NCI-H526 (cell line): ENCODE measurements around the gene IRF7.
A peak's percentile ranks its signal among the peaks of the same experiment; 100 is the strongest.

Experiments used
- DNase-seq, 2 experiments: peaks; one replicate each; lab custom pipeline; 2025; lab: John Stamatoyannopoulos, UW

The IRF7 gene

DNA sequence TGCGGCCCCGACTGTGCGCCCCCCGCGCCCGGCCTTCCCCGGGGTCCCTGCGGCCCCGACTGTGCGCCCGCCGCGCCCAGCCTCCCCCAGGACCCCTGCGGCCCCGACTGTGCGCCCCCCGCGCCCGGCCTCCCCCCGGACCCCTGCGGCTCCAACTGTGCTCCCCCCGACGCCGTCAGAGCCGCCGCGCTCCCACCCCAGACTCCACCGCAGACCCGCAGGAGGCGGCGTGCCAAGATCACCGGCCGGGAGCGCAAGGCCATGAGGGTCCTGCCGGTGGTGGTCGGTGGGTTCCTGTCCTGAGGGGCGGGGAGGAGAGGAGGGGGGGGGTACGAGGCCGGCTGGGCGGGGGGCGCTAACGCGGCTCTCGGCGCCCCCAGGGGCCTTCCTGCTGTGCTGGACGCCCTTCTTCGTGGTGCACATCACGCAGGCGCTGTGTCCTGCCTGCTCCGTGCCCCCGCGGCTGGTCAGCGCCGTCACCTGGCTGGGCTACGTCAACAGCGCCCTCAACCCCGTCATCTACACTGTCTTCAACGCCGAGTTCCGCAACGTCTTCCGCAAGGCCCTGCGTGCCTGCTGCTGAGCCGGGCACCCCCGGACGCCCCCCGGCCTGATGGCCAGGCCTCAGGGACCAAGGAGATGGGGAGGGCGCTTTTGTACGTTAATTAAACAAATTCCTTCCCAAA, 24.4 kb upstream of the IRF7 start:
- DNase-seq: no peak

DNA sequence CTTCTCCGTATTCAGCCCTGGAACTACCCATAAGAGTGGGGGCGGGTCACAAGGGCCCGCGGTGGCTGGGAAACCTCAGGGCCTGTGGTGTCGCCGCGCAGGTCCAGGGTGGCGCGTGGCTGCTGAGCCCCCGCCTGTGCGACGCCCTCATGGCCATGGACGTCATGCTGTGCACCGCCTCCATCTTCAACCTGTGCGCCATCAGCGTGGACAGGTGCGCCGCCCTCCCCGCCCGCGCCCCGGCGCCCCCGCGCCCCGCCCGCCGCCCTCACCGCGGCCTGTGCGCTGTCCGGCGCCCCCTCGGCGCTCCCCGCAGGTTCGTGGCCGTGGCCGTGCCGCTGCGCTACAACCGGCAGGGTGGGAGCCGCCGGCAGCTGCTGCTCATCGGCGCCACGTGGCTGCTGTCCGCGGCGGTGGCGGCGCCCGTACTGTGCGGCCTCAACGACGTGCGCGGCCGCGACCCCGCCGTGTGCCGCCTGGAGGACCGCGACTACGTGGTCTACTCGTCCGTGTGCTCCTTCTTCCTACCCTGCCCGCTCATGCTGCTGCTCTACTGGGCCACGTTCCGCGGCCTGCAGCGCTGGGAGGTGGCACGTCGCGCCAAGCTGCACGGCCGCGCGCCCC, 23.7 kb upstream of the IRF7 start:
- no peak for DNase-seq

DNA sequence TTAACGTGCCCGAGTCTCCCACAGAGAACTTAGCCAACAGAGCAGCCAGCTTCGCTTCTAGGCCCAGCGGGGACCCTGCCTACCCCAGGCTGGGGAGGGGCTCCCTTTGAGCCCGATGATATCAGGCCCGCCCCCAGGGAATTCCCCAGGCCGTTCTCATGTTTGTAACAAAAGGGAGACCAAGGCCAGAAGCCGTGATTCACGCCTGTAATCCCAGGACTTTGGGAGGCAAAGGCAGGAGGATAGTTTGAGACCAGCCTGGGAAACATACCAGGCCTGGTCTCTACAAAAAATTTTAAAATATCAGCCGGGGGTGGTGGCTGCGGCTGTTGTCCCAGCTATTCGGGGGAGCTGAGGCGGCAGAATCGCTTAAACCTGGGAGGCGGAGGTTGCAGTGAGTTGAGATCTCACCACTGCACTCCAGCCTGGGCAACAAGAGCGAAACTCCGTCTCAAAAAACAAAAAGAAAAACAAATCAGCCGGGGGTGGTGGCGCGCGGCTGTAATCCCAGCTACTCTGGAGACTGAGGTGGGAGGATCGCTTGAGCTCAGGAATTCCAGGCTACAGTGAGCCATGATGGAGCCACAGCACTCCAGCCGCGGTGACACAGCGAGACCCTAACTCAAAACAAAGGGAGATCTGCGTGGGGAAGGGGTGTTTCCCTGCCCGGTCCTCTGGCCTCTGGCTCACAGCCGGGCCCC, 23.0 kb upstream of the IRF7 start:
- no peak for DNase-seq

DNA sequence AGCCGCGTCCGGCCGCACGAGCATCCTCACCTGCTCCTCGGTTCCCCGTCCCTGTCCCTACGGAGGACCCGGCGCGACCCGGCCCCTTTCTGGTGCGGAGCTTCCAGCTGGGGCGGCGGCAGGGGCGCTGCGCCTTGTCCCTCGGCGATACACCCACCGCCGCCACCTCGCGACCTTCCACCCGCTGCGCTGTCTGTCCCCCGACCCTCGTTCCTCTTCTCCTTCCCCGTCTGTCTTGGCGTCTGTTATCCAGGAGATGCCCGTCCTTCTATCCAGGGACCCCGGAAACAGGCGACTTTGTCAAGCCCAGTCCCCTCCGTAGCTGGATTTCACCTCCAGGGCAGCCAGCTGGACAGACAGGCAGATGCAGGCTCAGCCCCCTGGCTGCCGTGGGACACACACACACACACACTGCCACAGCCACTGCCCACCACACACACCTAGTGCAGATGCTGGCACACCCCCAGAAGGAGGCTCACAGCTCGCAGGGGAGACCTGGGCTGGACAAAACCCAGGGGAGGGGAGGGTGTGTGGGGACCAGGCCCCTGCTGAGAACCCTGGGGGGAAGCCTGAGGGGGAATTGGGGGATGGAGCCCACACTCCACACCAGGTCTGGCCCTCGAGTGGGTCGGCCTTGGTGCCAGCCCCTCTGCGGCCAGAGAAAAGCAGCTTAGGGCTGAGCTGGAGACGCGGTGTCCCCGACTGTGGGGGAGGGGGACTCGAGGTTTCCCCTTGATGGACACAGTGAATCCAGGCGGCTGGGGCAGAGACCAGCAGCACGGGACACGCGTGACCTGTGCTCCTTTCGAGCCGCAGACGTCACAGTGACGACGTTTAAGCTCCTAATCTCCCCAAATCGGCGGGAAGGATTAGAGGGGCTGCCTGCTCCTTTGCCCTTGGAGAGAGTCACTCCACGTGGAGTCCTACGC, 22.1 kb upstream of the IRF7 start:
- DNase-seq: no peak

DNA sequence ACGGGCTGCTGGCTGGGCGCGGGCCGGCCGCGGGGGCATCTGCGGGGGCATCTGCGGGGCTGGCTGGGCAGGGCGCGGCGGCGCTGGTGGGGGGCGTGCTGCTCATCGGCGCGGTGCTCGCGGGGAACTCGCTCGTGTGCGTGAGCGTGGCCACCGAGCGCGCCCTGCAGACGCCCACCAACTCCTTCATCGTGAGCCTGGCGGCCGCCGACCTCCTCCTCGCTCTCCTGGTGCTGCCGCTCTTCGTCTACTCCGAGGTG, 21.5 kb upstream of the IRF7 start:
- DNase-seq: no peak

DNA sequence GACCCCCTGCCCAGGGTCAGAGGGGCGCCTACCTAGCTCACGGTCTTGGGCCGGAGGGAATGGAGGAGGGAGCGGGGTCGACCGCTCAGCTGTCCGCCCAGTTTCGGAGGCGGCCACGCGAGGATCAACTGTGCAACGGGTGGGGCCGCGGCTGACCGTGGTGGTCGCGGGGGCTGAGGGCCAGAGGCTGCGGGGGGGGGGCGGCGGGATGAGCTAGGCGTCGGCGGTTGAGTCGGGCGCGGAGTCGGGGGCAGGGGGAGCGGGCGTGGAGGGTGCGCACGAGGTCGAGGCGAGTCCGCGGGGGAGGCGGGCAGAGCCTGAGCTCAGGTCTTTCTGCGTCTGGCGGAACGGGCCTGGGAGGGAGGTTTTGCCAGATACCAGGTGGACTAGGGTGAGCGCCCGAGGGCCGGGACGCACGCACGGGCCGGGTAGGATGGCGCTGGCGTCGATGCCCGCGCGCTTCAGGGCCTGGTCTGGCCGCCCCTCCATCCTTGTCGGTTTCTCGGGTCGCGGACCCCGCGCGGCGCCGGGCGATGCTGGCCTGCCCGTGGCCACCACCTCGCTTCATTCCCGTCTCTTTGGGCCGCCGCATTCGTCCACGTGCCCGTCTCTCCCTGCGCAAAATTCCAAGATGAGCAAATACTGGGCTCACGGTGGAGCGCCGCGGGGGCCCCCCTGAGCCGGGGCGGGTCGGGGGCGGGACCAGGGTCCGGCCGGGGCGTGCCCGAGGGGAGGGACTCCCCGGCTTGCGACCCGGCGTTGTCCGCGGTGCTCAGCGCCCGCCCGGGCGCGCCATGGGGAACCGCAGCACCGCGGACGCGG, 21.0 kb upstream of the IRF7 start, which contains the start of gene DRD4:
TSS of gene DRD4 (plus strand) at position 759 of the 822 bp plus-strand sequence. CDS start at position 795, 36 bp downstream.
- no peak for DNase-seq

DNA sequence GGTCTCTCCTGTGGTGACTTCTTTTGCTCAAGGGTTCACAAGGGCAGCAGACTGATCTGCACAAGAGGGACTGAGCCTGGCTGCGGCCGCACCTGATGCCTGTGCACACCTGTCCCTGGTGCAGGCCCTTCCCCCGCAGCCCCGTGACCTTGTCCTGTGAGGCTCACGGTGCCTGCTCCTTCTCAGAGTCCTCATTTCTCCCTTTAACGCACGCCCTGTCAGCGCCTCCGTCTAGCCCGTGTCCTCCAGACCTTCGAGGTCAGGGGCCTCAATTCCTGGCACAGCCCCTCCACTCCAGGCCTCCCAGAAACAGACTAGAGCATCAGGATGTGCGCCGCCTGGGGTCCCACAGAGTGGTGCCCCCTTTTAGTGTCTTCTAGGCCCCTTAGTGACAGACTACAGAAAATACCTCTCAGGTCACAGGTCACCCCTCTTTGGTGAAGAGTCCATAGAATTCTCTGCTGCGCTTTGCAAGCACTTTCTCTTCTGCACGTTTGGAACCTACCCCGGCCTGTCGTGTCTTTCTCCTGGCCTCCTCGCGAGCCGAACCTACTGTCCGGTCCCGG, 20.3 kb upstream of the IRF7 start:
- DNase-seq: no peak

DNA sequence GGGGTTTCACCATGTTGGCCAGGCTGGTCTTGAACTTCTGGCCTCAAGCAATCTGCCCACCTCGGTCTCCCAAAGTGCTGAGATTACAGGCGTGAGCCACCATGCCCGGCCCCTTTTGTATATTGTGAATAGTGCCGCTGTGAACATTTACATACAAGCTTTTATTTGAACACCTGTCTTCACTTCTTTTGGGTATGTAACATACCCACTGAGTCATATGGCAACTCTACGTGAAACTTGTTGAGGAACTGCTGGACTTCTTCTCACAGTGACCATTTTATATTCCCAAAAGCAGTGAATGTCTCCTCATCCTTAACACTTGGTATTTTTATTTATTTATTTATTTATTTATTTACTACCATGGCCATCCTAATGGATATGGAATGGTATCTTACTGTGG, 15.1 kb upstream of the IRF7 start:
- DNase-seq: peak in 1 of 2 experiments; percentile 46

DNA sequence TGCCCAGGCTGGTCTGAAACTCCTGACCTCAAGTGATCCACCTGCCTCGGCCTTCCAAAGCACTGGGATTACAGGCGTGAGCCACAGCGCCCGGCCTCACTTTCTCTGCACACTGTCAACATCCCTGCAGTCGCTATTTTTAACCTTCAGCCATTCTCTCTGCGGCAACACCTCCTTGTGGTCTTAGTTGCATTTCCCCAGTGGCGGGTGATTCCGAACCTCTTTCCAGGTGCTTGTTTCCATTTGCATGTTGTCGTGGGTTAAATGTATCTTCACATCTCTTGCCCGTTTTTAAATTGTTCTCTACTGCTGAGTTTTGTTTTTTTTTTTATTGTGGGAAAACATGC, 13.5 kb upstream of the IRF7 start:
- DNase-seq: peak; percentile 42 to 58

DNA sequence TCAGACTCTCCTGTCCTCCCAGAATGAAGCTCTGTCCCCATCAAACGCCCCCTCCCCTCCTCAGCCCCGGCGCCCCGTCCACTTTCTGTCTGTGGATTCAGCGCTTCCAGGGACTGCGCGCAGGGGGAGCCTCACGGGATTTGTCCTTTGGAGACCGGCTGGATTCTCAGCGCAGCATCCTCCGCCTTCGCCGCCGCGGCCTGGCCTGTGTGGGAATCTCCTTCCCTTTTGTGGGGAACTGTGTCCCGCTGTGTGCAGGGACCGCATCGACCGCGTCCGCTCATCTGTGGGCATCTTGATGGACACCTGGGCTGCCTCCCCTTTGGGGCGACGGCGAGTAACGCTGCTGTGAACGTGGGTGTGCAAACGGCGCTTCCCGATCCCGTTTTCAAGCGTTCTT, 12.3 kb upstream of the IRF7 start:
- DNase-seq: no peak

DNA sequence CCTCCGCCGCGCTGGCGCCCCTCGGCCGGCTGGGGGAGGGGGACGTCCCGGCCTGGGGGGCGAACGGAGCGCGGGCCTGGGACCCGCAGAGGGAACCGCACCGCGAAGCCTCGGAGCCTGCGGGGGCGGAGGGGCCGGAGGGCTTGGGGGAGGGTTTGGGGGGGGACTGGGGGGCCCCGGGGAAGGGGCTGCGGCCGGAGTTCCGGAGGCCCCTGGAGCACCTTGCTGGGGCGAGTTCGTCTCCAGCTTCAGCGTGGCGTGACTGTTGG, 11.5 kb upstream of the IRF7 start:
- DNase-seq: no peak

DNA sequence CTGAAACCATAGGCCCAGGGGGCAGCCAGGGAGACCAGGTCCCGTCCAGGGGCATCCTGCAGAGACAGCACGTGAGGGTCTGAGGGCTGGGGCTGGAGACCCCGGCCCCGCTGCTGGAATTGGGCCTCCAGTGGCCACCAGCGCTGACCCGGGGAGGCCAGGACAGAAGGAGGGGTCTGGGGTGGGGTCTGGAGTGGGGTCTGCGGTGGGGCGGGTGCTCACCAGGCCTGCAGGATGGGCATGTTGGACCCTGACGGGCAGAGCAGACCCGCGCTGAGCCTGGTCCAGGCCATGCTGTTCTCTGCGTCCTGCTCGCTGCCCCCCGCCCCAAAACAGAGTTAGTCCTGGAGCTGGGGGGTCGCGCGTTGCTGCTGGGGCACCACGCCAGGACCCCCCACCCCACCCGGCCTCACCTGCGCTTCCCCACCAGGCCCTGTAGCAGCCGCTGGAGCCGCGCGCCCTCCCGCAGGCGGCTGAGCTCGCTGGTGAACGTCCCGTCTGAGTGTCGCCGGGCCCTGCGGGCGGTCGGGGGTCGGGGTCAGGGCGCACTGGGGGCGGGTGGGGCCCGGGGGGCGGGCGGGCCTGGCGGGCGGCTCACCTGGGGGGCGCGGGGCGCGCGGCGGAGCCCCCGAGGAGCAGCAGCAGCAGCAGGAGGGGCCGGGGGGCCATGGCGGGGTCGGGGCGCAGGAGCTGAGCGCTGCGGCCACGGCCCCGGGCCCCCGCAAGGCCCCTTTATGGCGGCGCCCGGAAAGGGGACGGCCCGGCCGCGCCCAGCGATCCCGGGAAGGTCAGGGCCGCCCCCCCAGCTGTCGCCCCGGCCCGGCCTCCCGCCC, 10.9 kb upstream of the IRF7 start, which contains the start of gene SCT:
TSS of gene SCT (minus strand) at position 707 of the 833 bp plus-strand sequence. CDS start at position 669, 38 bp downstream.
- no peak for DNase-seq

DNA sequence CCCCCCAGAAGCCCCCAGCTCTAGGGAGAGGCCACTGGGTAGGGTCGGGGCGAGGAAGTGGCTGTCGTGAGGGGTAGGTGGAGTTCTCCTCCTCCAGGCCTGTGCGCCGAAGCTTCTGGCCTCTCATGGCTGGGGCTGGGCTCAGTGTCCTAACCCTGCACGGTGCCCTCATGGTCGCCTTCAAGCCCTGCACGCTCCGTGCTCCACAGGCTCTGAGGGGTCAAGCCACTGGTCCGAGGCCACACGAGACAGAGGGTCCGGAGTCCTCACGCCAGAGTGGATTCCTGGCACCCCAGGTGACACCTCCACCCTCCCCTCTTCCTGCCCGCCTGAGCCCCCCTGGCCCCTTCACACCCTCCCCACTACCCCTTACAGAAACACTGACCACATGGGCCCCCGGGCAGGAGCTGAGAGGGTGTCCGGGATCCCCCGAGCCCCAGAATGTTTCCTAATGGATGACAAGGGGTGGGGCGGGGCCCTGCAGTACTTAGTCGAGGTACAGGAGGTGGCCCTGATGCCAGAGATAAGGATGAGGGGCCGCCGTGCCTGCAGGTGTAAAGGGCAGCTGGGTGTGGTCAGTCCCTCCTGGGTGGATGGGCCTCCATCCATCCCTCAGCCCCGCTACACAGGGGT, 10.0 kb upstream of the IRF7 start:
- DNase-seq: no peak

DNA sequence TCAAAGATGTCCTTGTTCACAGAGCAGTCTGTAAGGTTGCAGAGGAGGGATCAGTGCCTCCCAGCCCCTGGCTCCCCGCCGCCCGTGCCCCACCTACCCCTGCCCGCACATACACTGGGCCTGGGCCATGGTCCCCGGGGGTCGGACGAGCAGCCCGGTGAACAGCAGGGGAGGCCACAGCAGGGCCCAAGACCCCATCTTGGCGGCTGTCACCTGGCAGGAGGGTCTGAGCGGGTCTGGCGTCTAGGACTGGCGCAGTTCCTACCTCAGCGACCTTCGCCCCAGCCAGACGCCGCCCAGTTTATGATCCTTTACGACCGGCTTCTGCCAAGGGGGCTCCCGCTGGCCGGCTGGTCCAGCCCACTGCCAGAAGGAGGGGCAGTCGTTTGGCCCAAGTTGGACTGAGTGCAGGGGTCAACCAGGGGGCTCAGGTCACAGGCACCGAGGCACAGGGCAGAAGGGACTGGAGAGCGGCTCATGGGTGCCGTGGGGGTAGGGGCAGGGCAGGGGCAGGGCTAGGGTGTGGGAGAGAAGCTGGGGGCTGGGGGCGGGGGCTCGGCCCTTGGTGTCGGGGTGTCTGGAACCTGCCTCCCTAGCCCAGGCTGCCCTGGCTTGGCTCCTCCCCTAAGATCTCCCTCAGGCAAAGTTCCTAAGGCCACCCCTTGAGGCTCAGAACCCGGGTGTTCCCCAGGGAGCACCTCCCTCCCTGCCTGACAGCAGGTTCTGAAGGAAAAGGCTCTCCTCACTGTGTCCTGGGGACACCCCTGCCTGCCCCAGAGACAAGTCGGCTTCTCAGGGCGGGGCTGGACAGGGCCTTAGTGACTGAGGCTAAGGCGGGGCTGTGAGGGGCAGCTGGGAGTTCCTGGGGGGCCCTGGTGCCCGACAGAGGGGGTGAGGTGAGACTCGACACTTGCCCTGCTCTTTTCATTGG, 9.2 kb upstream of the IRF7 start, which contains the start of gene CDHR5:
TSS of gene CDHR5 (minus strand) at position 251 of the 931 bp plus-strand sequence. CDS start at position 198, 53 bp downstream.
- DNase-seq: peak in 1 of 2 experiments; percentile 42

DNA sequence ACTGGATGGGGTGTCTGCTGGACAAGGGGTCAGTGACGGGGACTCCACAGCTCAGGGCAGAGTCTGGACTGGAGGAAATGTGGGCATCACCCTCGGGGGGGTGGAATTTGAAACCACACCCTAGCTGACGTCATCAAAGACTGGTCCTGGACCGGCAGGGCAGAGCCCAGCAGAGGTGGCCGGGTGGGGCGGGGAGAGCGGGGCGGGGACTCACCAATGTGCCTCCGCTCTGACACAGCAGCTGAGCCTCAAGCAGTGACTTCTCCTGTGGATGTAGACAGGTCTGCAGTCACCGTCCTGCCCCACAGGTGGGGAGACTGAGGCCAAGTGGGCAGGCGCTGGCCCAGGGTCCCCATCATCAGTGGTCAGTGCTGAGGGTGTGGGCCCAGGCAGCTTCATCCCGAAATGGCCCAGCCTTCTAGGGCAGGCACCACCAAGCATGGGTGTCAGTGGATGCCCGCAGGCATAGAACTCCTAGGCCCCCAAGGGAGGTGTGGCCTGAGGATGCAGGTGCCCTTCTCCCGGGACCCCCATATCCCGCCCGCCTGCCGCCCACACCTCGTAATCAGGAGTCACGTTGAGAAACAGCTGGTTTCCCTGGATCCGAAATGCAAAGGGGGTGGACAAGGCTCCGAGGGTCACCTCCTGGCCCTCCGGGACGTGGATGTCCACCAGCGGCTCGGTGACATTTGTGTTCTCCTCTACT, 8.4 kb upstream of the IRF7 start:
- peak in 1 of 2 experiments; percentile 40 for DNase-seq

DNA sequence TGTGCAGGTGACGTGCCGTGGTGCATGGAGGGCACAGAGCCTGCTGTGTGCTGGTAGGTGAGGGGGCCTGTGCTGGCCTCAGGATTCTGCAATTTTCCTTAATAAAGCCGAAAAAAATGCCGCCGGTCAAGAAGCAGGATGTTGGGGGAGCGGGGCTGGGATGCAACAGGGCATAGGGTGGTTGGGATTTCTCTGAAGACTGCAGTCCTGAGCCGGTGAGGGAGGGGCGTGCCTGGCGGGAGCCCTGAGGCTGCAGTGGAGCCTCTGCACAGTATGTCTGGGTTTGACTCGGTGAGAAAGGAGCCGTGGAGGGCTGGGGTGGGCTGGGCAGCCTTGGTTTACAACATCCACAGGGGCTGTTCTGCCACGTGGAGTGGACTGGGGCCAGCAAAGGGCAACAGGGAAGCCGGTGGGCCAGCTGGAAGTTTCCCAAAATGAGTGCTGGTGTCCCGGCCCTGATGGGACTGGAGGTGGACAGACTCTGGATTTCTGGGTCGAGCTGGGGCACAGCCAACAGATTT, 7.7 kb upstream of the IRF7 start:
- no peak for DNase-seq

DNA sequence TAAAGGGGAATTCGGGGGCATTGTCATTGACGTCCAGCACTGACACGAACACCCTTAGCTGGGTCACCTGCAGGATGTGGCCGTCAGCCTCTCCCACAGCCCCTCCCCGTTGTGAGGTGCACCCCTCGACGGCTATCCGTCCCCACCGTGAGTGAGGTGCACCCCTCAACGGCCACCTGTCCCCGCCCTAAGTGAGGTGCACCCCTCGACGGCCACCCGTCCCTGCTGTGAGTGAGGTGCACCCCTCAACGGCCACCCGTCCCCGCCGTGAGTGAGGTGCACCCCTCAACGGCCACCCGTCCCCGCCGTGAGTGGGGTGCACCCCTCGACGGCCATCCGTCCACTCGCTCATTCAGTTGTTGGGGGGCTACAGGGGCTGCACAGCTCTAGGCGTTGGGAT, 6.1 kb upstream of the IRF7 start:
- DNase-seq: no peak
